Measurements from ENCODE around the gene TERT.
"Not testable (repeated sequence)": the region's sequence is repeated elsewhere in the genome, so short reads cannot be mapped to it uniquely, and the experiment has no call there.

DNA sequence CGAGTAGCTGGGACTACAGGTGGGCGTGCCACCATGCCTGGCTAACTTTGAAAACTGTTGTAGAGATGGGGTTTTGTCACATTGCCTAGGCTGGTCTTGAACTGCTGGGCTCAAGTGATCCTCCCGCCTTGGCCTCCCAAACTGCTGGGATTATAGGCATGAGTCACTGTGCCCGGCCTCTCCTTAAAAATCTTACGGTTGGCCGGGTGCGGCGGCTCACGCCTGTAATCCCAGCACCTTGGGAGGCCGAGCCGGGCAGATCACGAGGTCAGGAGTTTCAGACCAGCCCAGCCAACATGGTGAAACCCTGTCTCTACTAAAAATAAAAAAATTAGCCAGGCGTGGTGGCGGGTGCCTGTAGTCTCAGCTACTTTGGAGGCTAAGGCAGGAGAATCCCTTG lies 47.8 kb upstream of the TERT start:
- TF ChIP-seq, protein P1, sequence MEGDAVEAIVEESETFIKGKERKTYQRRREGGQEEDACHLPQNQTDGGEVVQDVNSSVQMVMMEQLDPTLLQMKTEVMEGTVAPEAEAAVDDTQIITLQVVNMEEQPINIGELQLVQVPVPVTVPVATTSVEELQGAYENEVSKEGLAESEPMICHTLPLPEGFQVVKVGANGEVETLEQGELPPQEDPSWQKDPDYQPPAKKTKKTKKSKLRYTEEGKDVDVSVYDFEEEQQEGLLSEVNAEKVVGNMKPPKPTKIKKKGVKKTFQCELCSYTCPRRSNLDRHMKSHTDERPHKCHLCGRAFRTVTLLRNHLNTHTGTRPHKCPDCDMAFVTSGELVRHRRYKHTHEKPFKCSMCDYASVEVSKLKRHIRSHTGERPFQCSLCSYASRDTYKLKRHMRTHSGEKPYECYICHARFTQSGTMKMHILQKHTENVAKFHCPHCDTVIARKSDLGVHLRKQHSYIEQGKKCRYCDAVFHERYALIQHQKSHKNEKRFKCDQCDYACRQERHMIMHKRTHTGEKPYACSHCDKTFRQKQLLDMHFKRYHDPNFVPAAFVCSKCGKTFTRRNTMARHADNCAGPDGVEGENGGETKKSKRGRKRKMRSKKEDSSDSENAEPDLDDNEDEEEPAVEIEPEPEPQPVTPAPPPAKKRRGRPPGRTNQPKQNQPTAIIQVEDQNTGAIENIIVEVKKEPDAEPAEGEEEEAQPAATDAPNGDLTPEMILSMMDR (conservative IDR thresholded peaks at IDR 0.05 in 1 of 2, IDR thresholded peaks at IDR 0.05 in 1 of 2; ENCODE audit: extremely low read depth in 1 of 2, insufficient read depth in 1 of 2, low read depth in 1 of 2, low read length in 2 of 2) = not testable (repeated sequence)
- not testable (repeated sequence) for TF ChIP-seq EZH2 (IDR thresholded peaks at IDR 0.05; ENCODE audit: borderline replicate concordance, low read length)

All from mammary epithelial cell (primary cell).